IPS-NIHi7 (cell line): ENCODE results near the gene PRH1.

ENCODE experiments used
- DNase-seq: peaks from one replicate; pipeline ENCODE4 v3.0.0; 2012; ENCODE audit warnings: mixed read lengths; ENCODE audit errors: extremely low spot score

Gene PRH1

GRCh38 chr12:10884086-10884725 is at the start of gene PRH1:
TSS of gene PRH1 (minus strand) at chr12:10884255. CDS start at chr12:10884217, 38 bp downstream.
- no peak for DNase-seq

DNA sequence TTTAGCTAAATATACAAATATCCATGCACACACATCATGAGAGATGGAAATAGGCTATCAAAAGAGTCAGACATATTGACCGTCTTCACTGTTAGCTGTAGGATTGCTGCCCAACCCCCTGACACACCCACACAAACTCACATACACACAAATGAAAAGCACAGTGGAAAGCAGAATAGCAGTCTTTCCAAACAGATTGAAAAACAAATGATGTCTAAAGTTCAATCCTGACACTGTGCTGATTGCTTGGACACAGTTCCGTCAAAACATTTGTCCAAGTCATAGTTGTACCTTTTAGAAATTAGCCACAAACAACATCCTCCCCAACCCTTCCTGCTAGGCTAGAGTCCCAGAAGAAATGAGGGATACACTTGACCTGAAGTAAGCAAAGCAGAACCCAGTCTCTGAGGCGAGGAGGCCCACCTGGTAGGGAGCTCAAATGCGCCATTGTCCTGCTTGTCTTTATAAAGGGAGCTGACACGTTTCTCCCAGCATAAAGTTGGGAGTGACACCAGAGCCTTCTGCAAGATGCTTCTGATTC is 44.8 kb upstream of the PRH1 start, which contains the start of gene PRH2:
Gene PRH2 (plus strand): TSS at position 491 of the 541 bp plus-strand sequence. CDS start 38 bp downstream, at position 529.
- no peak for DNase-seq

- no peak for DNase-seq
Measured at GRCh38 chr12:10926269-10926668, 42.2 kb upstream of the PRH1 start.

DNA sequence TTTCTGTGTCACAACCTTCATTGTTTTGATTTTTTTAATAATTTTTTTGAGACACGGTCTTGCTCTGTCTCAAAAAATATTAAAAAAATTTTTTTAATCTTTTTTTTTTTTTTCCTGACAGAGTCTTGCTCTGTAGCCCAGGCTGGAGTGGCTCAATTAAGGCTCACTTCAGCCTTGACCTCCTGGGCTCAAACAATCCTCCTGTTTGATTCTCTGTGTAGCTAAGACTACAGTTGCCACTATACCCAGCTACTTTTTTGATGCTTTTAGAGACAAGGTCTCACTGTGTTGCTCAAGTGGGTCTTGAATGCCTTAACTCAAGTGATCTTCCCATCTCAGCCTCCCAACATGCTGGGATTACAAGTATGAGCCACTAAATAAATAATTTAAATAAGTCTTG is 35.8 kb upstream of the PRH1 start:
- no peak for DNase-seq

DNA sequence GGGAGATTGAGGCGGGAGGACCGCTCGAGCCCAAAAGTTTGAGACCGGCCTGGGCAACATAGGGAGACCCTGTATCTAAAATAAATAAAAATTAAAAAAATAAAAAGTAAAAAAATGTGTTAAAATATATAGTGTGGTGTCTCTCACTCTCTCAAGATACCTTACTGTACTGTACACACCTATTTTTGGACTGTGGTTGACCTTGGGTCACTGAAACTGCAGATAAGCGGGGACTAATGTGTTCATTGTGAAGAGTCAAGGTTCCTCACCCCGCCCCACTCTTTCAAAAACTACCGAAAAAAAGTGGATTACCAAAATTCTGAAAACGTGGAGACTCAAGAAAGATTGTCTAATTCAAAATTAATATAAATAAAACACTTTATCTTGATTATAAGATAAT is 26.3 kb upstream of the PRH1 start:
- DNase-seq, result no peak

- no peak for DNase-seq
Measured at GRCh38 chr12:10909462-10909861, 25.4 kb upstream of the PRH1 start, which contains the start of gene TAS2R13. TSS of gene TAS2R13 (minus strand) at chr12:10909562. CDS start at chr12:10909298, 264 bp downstream.

DNA sequence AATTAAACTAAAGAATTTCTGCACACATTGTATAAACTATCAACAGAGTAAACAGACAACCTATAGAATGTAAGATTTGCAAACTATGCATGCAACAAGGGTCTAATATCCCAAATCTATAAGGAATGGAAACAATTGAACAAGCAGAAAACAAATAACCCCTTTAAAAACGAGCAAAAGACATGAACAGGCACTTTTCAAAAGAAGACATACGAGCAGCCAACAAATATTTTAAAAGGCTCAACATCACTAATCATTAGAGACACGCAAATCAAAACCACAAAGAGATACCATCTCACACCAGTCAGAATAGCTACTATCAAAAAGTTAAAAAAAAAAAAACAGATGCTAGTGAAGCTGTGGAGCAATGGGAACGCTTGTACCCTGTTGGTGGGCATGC is 20.6 kb upstream of the PRH1 start:
- DNase-seq, result no peak

DNA sequence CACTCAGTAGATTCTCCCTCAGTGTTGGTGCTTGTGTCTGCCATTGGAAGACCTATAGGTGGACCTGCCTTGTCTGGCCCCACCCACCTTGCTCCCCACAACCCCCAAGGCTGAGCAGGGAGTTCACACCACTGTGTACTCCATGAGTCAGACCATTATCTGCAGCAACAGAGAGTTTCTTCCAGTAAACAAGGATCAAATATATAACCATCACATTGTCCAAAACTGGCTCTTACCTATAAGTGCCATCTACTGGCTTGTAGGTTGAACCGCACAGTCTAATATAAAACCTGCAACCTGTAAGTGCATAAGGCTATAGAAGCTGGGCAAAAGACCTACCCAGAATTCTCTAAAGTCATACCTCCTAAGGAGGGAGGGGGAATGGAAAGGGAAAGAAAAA is 17.4 kb upstream of the PRH1 start:
- DNase-seq, result no peak

- no peak for DNase-seq
Measured at GRCh38 chr12:10900972-10901371, 16.9 kb upstream of the PRH1 start.

DNA sequence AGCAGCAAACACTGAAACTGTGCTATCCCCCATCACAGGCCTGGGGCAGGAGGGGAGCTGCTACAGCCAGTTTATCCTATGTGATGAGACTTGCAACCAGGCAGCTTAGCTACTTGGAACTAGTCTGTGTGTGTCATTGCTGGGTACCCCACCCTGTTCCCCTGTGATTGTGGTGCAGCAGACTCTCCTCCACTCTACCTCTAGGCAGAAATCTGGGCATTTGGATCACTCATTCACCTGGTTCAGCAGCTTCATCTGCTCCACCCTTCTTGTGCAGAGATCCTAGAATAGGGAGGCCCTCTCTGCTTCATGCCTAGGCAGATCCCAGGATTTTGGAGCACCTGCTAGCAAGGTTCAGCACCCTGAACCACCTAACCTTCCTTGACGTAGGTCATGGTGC is 16.5 kb upstream of the PRH1 start:
- no peak for DNase-seq

DNA sequence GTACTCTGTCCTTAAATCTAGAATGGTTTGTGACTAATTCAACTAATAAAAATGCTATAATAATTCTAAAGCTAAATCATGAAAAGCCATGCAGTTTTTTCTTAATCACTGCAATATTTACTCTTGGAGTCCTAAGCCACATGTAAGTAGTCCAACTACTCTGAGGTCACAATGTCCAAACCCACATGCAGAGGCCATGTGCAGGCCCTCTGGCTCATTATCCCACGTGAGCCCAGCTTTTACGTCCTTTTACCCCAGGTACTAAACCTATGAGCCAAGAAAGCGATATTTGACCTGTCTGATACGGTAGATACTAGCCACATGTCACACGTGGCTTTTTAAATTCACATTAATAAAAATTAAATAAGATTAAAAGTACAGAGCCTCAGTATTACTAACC is 12.8 kb upstream of the PRH1 start:
- DNase-seq, result no peak

- no peak for DNase-seq
Measured at GRCh38 chr12:10891937-10892336, 7.9 kb upstream of the PRH1 start.

- DNase-seq, result no peak
Measured at GRCh38 chr12:10889226-10889625, 5.2 kb upstream of the PRH1 start.

GRCh38 chr12:10873378-10873777 is 10.7 kb downstream of the PRH1 start:
- no peak for DNase-seq

DNA sequence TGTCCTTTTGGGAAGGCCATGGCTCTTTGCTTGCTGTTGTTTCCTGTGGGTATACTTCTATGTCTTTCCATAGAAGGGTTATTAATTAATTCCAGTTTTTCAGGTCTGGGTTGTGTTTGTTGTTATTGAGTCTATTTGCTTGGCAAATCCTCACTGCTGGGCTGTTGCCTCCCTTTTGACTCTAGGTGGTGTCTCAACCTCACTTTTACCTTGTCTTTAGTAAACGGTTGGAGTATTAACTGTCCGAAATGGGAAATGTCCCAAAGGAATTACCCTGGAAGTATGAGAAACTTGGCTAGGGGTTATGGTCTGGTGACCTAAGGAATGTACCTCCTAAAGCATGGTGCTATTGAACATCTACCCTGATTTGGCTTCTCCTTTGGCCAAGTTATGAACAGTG is 16.7 kb downstream of the PRH1 start:
- no peak for DNase-seq

- no peak for DNase-seq
Measured at GRCh38 chr12:10863512-10864218, 20.4 kb downstream of the PRH1 start.

DNA sequence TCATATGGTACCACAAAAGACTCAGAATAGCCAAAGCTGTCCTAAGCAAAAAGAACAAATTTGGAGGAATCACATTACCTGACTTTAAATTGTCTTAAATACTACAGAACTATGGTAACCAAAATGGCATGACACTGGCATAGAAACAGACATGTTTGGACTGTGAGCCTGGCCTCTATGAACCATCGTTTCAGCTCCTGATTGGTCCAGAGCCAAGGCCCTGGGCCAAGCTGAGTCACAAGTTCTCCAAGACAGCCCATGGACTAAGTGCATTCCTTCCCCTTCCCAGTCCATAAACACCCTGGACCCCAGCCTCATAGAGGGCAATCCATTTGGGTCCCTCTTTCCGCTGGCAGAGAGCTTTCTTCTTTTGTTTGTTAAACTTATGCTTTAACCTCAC is 22.7 kb downstream of the PRH1 start:
- no peak for DNase-seq

GRCh38 chr12:10855807-10856206 is 28.2 kb downstream of the PRH1 start:
- no peak for DNase-seq

GRCh38 chr12:10853776-10854175 is 30.3 kb downstream of the PRH1 start:
- DNase-seq, result no peak

- DNase-seq, result no peak
Measured at GRCh38 chr12:10851243-10851858, 32.7 kb downstream of the PRH1 start.

DNA sequence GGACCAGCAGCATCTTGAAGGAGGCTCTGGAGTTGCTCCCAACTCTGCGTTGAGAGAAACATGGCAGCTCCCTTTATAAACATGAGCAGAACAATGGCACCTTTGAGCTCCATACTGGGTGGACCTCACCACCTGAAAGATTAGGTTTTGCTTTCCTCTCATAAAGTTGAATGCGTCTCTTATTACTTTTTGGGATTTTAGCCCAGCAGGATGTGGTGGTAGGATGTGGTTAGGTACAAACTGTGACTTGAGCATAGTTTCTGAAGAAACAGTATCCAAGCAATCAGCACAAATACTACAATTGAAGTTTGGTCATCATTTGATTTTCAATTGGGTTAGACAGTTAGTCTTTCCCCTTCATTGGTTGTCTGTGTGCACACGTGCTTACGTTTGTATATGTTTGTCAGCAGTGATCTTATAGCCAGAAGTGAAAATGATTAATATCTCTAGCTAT is 34.6 kb downstream of the PRH1 start, which contains the start of gene PRR4:
Gene PRR4 (minus strand): TSS at position 51 of the 454 bp plus-strand sequence. CDS start 38 bp downstream, at position 13.
- DNase-seq, result no peak

DNA sequence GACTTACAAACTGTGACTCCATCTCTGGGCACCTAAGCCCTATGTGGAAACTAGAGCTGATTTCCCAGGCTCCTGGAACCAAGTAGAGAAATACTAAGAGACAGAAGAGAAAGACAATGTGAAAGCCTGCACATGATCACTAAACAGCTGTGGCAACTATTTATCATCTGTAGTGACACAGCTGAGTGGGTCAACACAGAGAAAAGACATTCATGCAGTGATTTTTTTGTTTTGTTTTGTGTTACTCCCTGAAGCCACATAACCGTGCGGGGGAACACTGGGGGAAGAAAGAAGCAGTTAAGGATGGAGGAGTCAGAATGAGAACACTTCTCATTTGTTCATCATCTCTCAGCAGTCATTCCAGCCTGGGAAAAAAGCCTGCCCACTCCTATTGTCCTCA is 36.3 kb downstream of the PRH1 start:
- no peak for DNase-seq
